Subcutaneous adipose tissue (tissue), 4 donors: ENCODE measurements around the gene RERE. TPM values are rescaled to one million over a fixed set of nuclear protein-coding genes. Genes with fewer than 3 reads are reported as not detected.

Source experiments
- total RNA-seq, 4 donors: library from RNA; depleted of rRNA; stranded (reverse); fragments of >200 nt; gene quantifications; one replicate each; pipeline ENCODE4 v1.1.0, GENCODE V29; 2016
- TF ChIP-seq, protein P1 (sequence below): fragments of 450-650 bp; IDR thresholded peaks from one replicate; pipeline ENCODE4 v1.5.1; 2016; ENCODE audit warnings: low read depth, mild to moderate bottlenecking, control low read depth, antibody characterized with exemption, moderate library complexity

The RERE gene
- total RNA-seq, 4 donors from 2014 or later: 67.0 to 91.4 (median 83.1) TPM

DNA sequence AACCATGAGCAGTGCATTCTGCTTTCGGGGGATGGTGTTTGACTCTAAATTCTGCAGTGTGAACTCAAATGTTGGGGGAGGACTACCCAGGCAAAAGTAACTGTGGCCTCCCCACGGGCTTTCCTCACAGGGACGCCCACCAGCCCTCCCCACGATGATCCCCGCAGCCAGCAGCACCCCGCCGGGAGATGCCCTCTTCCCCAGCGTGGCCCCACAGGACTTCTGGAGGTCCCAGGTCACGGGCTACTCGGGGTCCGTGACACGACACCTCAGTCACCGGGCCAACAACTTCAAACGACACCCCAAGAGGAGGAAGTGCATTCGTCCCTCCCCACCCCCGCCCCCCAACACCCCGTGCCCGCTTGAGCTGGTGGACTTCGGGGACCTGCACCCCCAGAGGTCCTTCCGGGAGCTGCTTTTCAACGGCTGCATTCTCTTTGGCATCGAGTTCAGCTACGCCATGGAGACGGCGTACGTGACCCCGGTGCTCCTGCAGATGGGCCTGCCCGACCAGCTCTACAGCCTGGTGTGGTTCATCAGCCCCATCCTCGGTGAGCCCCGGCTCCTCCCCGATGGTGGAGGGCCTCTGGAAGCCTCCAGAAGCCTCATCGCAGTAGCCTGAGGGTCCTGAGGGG is 493.1 kb downstream of the RERE start:
- TF ChIP-seq, protein P1, sequence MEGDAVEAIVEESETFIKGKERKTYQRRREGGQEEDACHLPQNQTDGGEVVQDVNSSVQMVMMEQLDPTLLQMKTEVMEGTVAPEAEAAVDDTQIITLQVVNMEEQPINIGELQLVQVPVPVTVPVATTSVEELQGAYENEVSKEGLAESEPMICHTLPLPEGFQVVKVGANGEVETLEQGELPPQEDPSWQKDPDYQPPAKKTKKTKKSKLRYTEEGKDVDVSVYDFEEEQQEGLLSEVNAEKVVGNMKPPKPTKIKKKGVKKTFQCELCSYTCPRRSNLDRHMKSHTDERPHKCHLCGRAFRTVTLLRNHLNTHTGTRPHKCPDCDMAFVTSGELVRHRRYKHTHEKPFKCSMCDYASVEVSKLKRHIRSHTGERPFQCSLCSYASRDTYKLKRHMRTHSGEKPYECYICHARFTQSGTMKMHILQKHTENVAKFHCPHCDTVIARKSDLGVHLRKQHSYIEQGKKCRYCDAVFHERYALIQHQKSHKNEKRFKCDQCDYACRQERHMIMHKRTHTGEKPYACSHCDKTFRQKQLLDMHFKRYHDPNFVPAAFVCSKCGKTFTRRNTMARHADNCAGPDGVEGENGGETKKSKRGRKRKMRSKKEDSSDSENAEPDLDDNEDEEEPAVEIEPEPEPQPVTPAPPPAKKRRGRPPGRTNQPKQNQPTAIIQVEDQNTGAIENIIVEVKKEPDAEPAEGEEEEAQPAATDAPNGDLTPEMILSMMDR: no peak

DNA sequence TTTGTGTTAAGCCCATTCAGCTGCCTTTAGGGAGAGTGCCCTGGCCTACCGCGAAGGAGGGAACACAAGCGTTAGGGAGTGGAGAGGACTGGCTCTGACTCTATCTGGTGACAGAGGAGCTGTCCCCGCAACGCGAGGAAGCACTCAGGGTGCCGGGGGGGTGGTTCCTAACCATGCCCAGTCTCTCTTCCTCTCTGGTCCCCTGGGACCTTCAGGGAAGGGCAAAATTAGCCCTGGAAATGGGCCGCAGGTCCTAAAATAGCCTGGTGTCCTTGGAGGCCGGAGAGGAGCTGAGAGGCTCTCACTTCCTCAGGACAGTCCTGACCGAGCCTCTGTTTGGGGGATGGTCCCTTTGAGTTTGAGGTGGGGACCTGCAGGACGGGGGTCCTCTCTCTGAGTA is 493.7 kb downstream of the RERE start:
- TF ChIP-seq, protein P1: no peak

DNA sequence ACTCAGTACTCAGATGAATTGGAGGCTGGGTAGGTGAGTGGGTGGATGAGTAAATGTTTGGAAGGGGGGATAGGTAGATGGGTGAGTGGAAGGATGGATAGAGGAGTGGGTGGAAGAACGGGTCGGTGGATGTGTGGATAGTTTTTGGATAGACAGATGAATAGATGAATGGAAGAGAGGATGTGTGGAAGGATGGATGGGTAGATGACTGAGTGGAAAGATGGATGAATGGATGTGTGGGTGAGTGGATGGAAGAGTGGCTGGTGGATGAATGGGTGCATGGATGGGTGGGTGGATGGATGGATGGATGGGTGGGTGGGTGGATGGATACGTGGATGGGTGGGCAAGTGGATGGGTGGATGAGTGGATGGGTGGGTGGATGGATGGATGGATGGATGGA is 495.8 kb downstream of the RERE start:
- TF ChIP-seq, protein P1: no peak

DNA sequence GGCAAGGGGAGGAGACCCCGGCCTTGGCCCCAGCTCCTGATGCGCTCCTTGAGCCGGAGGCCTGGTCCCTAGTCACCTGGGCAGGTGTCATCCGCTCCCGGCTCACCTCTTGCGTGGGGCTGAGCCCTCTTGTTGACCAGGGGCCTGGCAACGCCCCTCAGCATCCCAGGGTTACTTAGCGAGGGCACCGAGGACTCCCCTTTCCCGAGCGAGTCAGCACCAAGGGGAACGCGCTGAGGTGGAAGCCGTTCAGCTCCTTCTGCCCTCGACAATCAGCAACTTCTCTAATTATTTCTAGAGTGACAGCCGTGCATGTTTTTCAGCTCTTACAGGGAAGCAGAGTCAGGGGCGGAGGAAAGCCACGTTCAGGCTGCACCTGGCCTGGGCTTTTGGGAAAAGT is 499.0 kb downstream of the RERE start:
- TF ChIP-seq, protein P1: no peak

DNA sequence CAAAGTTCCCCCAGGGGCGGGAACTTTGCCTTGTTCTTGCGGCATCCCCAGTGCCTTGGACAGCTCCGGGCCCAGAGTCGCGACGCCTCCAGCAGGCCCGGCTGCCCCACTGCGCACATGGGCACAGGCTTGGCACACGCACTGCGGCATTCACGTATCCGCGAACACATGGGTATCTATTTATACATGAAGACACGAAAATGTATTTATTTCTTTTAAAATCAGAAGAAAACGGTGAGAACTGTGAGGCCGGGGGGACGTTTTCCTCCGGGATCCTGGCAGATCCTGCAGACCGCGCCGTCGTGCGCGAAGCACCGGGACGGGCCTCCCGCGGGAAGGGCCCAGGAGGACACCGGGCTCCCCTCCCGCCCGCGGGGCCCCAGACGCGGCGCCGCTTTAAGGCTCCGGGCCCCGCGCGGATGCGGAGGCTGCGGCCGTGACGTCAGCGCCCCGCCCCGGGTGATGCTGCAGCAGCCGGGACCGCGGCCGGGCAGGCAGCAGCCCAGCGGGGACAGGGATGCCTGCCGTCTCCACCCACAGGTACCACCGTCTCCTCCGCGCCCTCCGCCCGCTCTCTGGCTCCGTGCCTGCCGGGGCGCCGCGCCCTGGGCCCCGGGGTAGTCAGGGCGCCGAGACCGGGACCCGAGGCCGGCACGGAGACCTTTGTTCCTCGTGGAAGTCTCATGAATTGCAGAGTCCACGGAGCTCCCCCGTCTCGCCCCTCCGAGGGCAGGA is 499.6 kb downstream of the RERE start, which contains the start of gene SLC45A1:
Gene SLC45A1, plus strand, starts transcription at position 468 of the 735 bp plus-strand sequence. CDS start 6,216 bp downstream, outside the sequence.
- TF ChIP-seq, protein P1: no peak

DNA sequence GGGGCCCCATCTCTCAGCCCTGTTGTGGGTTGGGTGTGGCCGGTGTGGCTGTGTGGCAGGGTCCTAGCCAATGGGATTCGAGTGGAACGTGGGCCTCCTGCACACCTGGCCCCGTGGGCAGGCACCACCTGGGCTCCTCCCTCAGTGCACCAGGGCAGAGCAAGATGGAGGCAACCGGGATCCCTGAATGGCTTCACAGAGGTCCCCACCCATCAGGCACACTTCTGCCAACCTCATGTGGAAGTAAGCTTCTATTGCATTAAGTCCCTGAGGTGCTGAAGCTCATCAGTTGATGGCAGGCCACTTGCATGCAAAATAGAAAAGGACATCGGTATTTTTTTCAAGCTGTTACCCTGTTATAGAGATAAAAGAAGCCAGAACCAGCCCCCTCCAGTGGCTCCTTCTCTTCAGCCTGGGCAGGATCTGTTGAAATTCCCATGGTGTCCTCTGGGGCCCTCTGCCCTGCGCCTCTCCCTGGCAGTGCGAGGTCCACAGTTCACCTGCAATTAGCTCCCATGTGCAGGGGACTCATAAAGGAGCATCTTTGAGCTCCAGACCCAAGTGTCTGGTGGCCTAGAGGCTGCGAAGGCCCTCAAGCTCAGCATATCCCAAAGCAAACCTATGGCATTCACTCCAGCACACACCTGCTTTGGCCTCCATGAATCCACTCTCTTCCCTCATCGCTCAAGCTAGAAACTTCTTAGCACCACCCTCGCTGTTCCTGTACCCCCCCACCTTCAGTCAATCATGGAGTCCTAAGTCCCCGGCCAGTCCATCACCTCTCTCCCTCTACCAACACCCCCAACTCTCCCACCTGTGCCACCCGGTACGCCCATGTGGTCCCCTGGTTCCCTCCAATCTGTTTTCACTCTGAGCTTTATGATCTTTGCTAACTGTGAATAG is 501.6 kb downstream of the RERE start:
- TF ChIP-seq, protein P1: no peak
